ENCODE results near the gene DMRT3.
A peak's percentile ranks its signal among the peaks of the same experiment; 100 is the strongest.

Gene DMRT3

DNA sequence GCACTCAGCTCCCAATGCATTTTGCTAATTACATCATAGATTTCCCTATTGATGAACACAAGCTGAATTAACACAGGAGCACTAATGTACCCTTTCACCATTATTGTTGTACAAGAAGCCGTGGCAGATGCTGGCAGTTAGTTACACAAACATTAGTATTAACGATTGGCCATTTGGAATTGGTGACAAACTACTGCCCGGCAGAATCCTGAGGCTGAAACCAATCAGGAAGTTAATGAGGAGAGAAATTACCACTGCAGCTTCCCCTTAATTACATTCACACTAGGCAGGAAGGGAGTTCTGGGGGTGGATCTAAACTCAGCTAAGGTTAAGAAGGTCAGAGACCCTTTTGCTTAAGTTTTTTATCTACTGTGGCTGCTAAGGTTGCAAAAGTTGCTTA is 9.6 kb upstream of the DMRT3 start:
- ATAC-seq = no peak

GRCh38 chr9:967436-967835 is 9.0 kb upstream of the DMRT3 start:
- ATAC-seq = no peak
- DNase-seq = no peak
- H3K27ac Mint-ChIP-seq = no peak overlapping the region
- H3K4me1 Mint-ChIP-seq = peaks cover 35% of the 10 kb centered on the region
- H3K27me3 Mint-ChIP-seq = peaks cover 89% of the 10 kb centered on the region
- H3K9me3 Mint-ChIP-seq = no peaks in the 10 kb centered on the region
- H3K4me3 Mint-ChIP-seq = no peak overlapping the region

More for the DNA sequence above, 9.6 kb upstream of the DMRT3 start:
- H3K27me3 Mint-ChIP-seq = peaks cover 89% of the 10 kb centered on the region
- peaks cover 32% of the 10 kb centered on the region for H3K4me1 Mint-ChIP-seq
- DNase-seq = no peak
- no peak overlapping the region for H3K27ac Mint-ChIP-seq
- H3K9me3 Mint-ChIP-seq = no peaks in the 10 kb centered on the region
- H3K4me3 Mint-ChIP-seq = no peak overlapping the region

DNA sequence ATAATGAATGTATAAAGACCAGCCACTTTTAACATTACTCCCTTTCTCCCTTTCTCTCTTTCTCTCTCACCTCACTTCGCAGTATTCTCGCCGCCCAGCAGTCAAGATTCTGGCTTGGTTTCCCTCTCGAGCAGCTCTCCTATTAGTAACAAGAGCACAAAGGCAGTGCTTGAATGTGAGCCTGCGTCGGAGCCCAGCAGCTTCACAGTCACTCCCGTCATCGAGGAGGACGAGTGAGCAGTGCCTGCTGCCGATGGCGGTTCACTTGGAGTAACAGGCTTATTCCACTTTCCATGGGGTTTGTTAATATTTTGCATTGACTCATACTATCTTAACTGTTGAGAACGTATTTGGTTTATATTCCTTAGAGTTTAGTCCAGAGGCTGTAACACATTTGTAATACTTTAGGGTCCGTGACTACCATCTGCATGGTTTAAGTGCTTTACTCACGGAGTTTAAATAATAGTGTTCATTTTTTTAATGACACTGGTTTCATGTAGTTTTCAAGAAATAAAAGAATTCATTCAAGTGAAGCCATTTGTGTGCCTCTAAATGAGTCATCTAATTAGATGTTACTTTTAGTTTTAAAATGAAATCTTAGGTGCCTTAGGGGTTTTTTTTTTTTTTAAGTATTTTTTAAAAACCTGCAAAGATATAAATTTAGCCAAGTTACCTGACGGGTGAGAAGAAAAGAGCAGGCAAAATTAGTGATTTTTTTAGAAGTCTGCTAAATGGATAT is 8.4 kb upstream of the DMRT3 start:
- no peak for DNase-seq
- Mint-ChIP-seq H3K9me3 (no peaks in the 10 kb centered on the region), H3K27ac (no peak overlapping the region), H3K27me3 (peaks cover 89% of the 10 kb centered on the region), H3K4me1 (peaks cover 42% of the 10 kb centered on the region), H3K4me3 (peak overlapping the region; percentile 4 to 24)
- ATAC-seq = no peak

DNA sequence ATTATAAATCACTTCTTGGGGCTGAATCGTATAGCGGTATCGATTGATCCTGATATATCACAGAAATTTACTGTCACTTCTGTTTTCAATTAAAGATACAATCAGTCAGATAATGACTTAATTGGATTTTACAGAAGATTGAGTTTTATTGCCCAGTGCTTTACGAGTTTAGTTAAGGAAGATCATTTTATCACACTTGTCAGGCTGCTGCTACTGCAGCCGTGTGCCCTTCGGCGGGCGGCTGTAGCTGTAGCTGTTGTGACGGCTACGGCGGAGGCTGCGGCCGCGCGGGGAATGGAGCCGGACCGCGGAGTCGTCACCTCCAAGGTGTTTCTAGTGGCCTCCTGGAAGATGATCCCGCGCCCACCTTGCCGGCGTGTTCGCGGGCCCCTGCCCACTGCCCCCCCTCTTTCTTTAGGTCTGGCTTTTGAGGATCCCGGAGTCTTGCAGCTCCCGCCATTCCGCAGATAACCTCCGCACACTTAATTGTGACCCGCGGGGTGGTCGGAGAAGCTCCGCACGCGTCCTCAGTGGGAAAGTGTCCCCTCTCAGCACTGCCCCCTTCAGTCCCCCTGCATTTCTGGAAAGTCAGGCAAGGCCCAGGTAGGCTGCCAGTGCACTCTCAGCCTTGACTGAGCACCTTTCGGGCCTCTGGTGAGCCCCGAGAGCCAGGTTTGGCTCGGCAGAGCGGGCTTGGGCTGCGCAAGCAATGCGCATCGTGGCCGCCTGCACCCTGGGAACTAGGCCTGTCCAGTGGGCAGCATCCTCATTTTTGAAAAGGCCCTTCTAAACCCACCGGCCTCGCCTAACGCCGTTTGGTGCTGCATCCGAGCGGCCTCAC is 6.9 kb upstream of the DMRT3 start:
- no peak for ATAC-seq
- Mint-ChIP-seq H3K27me3 (peaks cover 95% of the 10 kb centered on the region), H3K9me3 (no peaks in the 10 kb centered on the region), H3K27ac (no peak overlapping the region), H3K4me1 (peaks cover 49% of the 10 kb centered on the region), H3K4me3 (peak overlapping the region in 1 of 2 donors; percentile 70)
- peak in 1 of 2 donors; percentile 7 for DNase-seq

DNA sequence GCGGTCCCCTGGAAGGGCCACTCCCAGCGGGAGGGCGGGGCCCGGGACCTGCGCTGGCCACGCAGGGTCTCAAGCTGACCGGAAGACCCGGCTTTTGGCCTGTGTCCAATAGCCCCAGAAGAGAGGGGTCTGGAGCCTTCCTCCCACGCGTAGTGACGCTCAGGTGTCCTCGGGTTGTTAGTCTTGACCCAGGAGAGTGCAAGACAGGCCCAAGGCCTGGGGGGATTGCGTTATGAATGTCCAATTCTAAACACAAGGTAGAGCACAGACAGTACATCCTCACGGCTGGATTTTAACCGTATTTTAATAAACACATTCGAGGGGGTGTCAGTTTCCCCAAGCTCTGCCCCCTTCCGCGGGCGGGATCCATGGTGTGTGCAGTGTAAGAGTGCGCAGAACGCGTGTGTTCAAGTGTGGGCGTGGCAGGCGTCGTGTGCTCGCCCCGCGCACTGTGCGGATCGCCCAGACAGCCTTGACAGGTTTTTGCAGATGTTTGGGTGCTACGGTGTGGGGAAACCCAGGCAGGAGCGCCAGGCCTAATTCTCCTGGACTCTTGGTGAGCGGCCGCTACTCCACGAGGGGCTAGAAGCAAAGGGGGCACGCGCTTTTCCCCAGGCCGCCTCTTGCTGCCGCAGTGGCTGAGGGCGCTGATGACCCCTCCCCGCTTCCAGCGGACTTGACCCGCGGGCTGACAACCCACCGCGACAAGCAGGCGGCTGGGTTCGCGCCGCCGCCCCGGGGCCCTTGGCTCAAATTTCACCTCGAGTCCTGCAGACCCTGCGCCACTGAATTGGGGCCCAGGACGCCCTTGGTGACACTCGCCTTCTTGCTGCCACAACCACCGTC is 6.1 kb upstream of the DMRT3 start:
- peaks cover 54% of the 10 kb centered on the region for H3K4me1 Mint-ChIP-seq
- peak overlapping the region in 1 of 2 donors; percentile 19 for H3K27ac Mint-ChIP-seq
- H3K4me3 Mint-ChIP-seq = peak overlapping the region; percentile 25 to 47
- no peaks in the 10 kb centered on the region for H3K9me3 Mint-ChIP-seq
- H3K27me3 Mint-ChIP-seq = peaks cover 95% of the 10 kb centered on the region
- ATAC-seq = no peak
- DNase-seq = no peak

GRCh38 chr9:971901-972500 is 4.5 kb upstream of the DMRT3 start:
- peak; percentile 6 to 20 for DNase-seq
- Mint-ChIP-seq H3K27ac (no peak overlapping the region), H3K4me3 (peak overlapping the region; percentile 63 to 70), H3K4me1 (peaks cover 64% of the 10 kb centered on the region), H3K27me3 (peaks cover 99% of the 10 kb centered on the region), H3K9me3 (no peaks in the 10 kb centered on the region)
- ATAC-seq = peak; percentile 20

GRCh38 chr9:972501-973294 is 3.8 kb upstream of the DMRT3 start:
- Mint-ChIP-seq H3K4me3 (peak overlapping the region; percentile 63 to 70), H3K4me1 (peaks cover 66% of the 10 kb centered on the region), H3K27ac (no peak overlapping the region), H3K27me3 (peaks cover 99% of the 10 kb centered on the region), H3K9me3 (no peaks in the 10 kb centered on the region)
- peak; percentile 34 for ATAC-seq
- DNase-seq = peak; percentile 14 to 24

DNA sequence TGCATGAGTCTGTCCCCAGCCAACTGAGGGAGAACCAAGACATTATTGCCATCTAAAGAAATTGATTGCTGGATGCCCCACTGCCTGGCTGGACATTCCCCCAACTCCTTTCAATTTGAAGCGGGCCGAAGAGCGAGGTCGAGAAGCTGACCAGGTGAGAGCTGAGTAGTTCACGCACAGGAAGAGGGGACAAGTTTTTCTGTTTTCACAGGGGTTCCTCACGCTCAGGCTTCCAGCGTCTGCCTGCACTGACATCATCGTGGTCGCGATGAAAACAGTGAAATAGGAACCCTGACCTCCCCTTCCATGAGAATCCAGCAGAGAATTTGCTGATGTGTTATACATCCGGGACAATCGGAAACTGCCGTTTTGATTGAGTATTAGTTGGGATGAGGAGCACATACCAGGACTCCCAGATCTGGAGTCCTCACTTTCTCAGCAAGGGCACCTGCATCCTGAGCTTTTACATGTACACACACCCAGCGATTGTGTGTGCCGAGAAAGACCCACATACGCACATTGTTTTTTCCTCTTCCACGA is 3.1 kb upstream of the DMRT3 start:
- no peak for ATAC-seq
- Mint-ChIP-seq H3K27me3 (peaks cover 99% of the 10 kb centered on the region), H3K9me3 (no peaks in the 10 kb centered on the region), H3K27ac (no peak overlapping the region), H3K4me3 (peak overlapping the region in 1 of 2 donors; percentile 47), H3K4me1 (peaks cover 61% of the 10 kb centered on the region)
- DNase-seq = peak in 1 of 2 donors; percentile 10

DNA sequence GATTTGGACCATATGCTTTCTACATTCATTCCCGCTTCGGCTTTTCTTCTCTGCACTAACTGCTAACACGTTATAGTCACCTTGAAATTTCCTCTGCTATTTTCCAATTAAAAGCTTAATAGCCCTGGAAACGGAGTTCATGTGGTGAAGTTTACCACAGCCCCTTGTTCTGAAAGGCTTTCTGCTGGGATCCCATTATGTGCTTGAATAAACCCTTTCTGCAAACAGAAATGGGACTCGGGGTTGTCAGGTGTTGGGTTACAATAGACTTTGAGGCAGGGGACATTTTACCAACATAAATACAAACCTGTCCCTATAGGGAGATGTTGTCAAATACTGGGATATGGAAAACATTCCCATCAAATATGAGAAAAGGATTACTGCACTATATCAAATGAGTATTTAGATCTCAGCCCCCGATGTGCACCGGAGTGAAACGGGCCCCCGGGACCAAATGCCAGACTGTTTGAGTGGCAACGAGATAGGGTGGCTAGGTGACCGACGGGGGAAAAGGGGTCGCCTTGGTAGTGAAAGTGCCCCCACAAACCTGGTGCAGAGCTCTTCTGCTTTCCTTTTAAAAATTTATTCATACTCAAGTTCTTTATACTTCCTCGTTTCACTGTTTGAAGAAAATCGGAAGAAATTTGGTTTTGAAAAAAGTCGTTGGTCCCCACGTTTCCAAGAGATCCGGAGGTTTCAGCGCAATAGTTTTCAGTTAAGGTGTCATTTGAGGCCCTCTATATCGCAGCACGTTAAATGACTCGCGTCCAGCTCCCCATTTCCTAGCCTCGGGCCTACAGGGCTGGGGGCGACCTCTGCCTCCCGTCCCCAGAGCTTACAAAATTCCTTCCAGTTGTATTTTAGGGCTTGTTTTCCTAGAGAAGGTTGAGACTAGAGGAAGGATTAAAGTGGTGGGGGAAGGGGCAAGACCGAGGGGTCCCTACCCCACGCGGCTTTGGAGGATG is 2.1 kb upstream of the DMRT3 start:
- ATAC-seq (no peak), DNase-seq (no peak)
- H3K27me3 Mint-ChIP-seq = peaks cover 99% of the 10 kb centered on the region
- peaks cover 56% of the 10 kb centered on the region for H3K4me1 Mint-ChIP-seq
- no peak overlapping the region for H3K27ac Mint-ChIP-seq
- no peak overlapping the region for H3K4me3 Mint-ChIP-seq
- H3K9me3 Mint-ChIP-seq = no peaks in the 10 kb centered on the region

DNA sequence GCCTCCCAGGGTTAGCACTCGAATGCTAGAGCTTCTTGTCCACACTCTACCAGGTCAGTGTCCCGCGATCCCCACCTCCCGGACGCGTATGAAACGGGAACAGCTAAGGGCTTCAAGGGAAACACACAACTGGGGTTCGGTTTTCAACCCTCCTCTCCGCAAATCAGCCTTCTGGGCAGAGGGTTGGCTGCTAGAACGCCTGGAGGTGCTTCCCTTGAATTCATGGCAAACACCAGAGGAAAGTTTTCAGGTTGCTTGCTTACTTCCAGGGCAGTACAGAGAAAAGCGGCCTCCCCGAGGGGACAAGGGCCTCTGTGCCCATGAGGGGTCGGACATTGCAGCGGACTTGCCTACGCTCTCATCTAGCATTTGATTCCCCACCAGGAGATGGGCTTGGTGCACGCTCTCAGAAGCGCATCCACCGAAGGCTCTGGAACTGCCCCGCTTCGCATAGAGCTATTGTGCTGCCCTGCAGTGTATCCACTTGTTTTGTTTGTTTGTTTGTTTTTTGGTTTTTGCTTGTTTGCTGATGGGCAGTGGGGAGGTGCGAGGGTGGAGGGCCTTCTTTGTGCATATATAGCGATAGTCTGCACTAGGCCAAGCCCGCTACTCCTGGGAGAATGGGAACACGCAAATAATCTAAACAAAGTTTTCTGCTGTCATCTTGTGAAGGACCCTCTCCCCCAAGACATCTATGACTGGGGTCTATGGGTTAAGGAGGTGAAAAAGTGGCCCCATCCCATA is 1.3 kb upstream of the DMRT3 start:
- peaks cover 99% of the 10 kb centered on the region for H3K27me3 Mint-ChIP-seq
- no peak for ATAC-seq
- no peak overlapping the region for H3K4me3 Mint-ChIP-seq
- no peaks in the 10 kb centered on the region for H3K9me3 Mint-ChIP-seq
- peak in 1 of 2 donors; percentile 5 for DNase-seq
- H3K27ac Mint-ChIP-seq = no peak overlapping the region
- peaks cover 47% of the 10 kb centered on the region for H3K4me1 Mint-ChIP-seq

DNA sequence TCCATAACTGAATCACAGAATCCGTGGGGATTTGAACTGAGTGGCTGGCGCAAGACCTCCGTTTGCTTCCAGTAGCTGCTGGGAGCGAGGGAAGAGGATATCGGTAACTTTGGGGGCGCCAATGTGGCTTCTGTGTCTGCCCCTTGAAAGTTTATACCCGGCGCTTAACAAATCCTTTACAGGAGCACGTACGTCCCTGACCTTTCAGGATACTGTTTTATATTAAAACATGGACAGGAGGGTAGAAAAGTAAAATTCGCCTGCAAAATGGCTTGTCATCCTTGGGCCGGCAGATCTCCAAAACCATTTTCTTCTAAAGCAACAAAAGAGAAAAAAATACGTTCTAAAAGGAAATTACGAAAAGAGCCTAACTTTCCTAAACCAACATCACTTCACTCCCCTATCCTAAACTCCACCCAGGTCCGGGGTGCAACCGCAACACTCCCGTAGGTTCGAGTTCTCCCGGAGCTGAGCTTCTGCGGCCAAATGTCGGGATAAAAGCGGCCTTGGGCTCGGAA is 656 bp upstream of the DMRT3 start:
- Mint-ChIP-seq H3K9me3 (no peaks in the 10 kb centered on the region), H3K27ac (no peak overlapping the region), H3K27me3 (peaks cover 99% of the 10 kb centered on the region), H3K4me3 (peak overlapping the region in 1 of 2 donors; percentile 49), H3K4me1 (peaks cover 41% of the 10 kb centered on the region)
- no peak for ATAC-seq
- DNase-seq = no peak

GRCh38 chr9:976943-977837 is 735 bp downstream of the DMRT3 start:
- Mint-ChIP-seq H3K4me1 (peaks cover 36% of the 10 kb centered on the region), H3K4me3 (peak overlapping the region in 1 of 2 donors; percentile 62), H3K9me3 (no peaks in the 10 kb centered on the region), H3K27me3 (peaks cover 99% of the 10 kb centered on the region), H3K27ac (no peak overlapping the region)
- ATAC-seq (peak; percentile 37), DNase-seq (peak in 1 of 2 donors; percentile 36)

Measured in stimulated activated naive CD8-positive, alpha-beta T cell treated with anti-CD3 and anti-CD28 coated beads, Interleukin-15, amount 100 ng/mL, for 72 hours (primary cell).